HG02759 (cell line): ENCODE results near the gene COPB2.

Source experiments
- ATAC-seq: cut with Tn5 transposase; IDR thresholded peaks from one replicate; pipeline ENCODE4 v1.9.1; 2021; ENCODE audit warnings: mild to moderate bottlenecking, moderate library complexity; ENCODE audit not compliant: unreplicated experiment

COPB2 gene

GRCh38 chr3:139329364-139329850 lies 60.0 kb downstream of the COPB2 start:
- peak; percentile 98 for ATAC-seq

GRCh38 chr3:139328356-139328755 lies 61.1 kb downstream of the COPB2 start:
- ATAC-seq = no peak

GRCh38 chr3:139327861-139328260 lies 61.6 kb downstream of the COPB2 start:
- no peak for ATAC-seq

GRCh38 chr3:139327231-139327630 lies 62.2 kb downstream of the COPB2 start:
- ATAC-seq = no peak

- no peak for ATAC-seq
Measured at GRCh38 chr3:139326707-139327106, 62.7 kb downstream of the COPB2 start.

GRCh38 chr3:139326131-139326530 lies 63.3 kb downstream of the COPB2 start:
- no peak for ATAC-seq

GRCh38 chr3:139325551-139325950 lies 63.9 kb downstream of the COPB2 start:
- ATAC-seq = no peak

- ATAC-seq = no peak
Measured at GRCh38 chr3:139324456-139324855, 65.0 kb downstream of the COPB2 start.

- no peak for ATAC-seq
Measured at GRCh38 chr3:139323146-139323545, 66.3 kb downstream of the COPB2 start.

GRCh38 chr3:139322346-139322745 lies 67.1 kb downstream of the COPB2 start:
- no peak for ATAC-seq

- ATAC-seq = no peak
Measured at GRCh38 chr3:139320551-139321309, 68.7 kb downstream of the COPB2 start.

- no peak for ATAC-seq
Measured at GRCh38 chr3:139319428-139320402, 69.7 kb downstream of the COPB2 start.

- ATAC-seq = no peak
Measured at GRCh38 chr3:139318826-139319225, 70.6 kb downstream of the COPB2 start.

- ATAC-seq = no peak
Measured at GRCh38 chr3:139318431-139318816, 71.0 kb downstream of the COPB2 start.

GRCh38 chr3:139317660-139318430 lies 71.6 kb downstream of the COPB2 start:
- ATAC-seq = no peak

- no peak for ATAC-seq
Measured at GRCh38 chr3:139317215-139317614, 72.2 kb downstream of the COPB2 start.

- no peak for ATAC-seq
Measured at GRCh38 chr3:139313921-139314320, 75.5 kb downstream of the COPB2 start.

- no peak for ATAC-seq
Measured at GRCh38 chr3:139312959-139313358, 76.5 kb downstream of the COPB2 start.

GRCh38 chr3:139312416-139312815 lies 77.0 kb downstream of the COPB2 start:
- ATAC-seq = no peak

GRCh38 chr3:139311557-139311956 lies 77.9 kb downstream of the COPB2 start:
- ATAC-seq = no peak

- no peak for ATAC-seq
Measured at GRCh38 chr3:139310474-139310933, 78.9 kb downstream of the COPB2 start.
